Measurements from ENCODE around the gene ATG2A. TPM values are rescaled to one million over a fixed set of nuclear protein-coding genes. Genes with fewer than 3 reads are reported as not detected.

The ATG2A gene
- total RNA-seq, 1 experiment from 2014 or later, result 22.5 TPM

DNA sequence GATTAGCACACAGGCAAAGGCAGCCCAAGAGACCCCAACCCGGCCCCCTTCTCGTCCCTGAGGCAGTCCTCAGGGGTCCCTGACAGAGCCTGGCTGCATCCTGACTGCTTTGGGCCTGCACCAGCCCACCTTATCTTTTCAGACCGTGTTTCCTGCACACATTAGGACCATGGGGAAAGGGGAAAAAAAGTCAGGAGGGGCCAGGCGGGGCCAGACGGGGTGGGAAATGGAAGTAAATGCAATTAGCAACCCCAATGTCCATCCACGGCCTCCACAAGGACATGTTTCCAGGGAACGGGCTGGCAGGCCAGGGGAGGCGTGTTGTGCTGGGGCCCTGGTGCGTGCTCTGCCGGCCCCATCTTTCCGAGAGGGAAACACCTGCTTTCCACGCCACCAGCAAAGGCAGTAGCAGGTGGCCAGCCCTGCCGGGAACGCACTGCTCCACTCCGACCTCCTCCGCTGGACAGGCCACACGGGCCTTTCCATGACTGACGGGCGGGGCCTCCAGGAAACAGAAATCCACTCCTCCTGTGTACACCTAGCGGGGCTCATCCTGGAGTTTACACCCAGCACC is 46.0 kb downstream of the ATG2A start:
- Histone ChIP-seq H3K27ac (peak overlapping the region; percentile 47), H3K4me3 (no peak overlapping the region), H3K9me3 (replicated peaks) (no peaks in the 10 kb centered on the region), H3K36me3 (peaks cover 84% of the 10 kb centered on the region), H3K27me3 (replicated peaks) (no peaks in the 10 kb centered on the region), H3K4me1 (replicated peaks) (peaks cover 53% of the 10 kb centered on the region)
- no peak for DNase-seq (ENCODE audit: low read depth in 1 of 2, low spot score in 2 of 2)

DNA sequence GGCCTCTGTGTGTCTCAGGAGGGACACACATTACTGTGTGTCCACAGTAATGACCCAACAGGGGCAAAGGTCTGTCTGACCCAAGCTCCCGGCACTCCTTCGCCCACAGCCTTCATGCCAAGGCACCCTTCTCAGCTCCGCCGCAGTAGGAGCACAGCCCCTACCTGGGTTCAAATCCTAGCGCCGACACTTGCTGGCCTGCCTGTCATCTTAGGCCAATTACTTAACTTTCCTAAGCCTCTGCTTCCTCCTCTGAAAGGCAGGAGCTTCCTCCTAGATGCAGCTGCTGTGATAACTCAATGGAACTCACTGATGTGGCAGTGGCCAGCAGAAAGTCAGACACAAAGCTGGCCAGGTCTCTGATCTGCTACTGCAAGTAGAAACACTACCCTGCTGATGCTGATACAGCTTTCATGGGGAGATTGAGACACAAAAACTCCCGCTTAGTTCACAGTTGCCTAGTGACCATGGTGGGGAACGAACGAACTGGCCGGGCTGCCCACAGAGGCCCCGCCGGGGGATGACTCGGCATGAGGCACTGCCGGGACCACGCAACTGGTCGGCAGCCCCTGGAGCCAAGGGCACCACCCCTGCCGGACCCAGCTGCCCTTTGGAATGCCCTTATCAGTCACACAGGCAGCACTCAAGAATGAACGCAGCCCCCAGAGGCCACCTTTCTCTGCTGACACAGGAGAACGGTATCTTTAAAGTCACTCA is 46.7 kb downstream of the ATG2A start:
- no peaks in the 10 kb centered on the region for H3K9me3 ChIP-seq (replicated peaks)
- peak; percentile 46 to 79 for DNase-seq (ENCODE audit: low read depth in 1 of 2, low spot score in 2 of 2)
- no peaks in the 10 kb centered on the region for H3K27me3 ChIP-seq (replicated peaks)
- peaks cover 53% of the 10 kb centered on the region for H3K4me1 ChIP-seq (replicated peaks)
- peaks cover 84% of the 10 kb centered on the region for H3K36me3 ChIP-seq
- no peak overlapping the region for H3K4me3 ChIP-seq
- H3K27ac ChIP-seq, result peak overlapping the region; percentile 47

- Histone ChIP-seq H3K27me3 (replicated peaks) (no peaks in the 10 kb centered on the region), H3K4me1 (replicated peaks) (peaks cover 60% of the 10 kb centered on the region), H3K27ac (peak overlapping the region; percentile 47), H3K36me3 (peaks cover 82% of the 10 kb centered on the region), H3K9me3 (replicated peaks) (no peaks in the 10 kb centered on the region), H3K4me3 (no peak overlapping the region)
- DNase-seq (ENCODE audit: low read depth in 1 of 2, low spot score in 2 of 2), result no peak
These were observed 47.3 kb downstream of the ATG2A start for GRCh38 chr11:64869571-64870175.

DNA sequence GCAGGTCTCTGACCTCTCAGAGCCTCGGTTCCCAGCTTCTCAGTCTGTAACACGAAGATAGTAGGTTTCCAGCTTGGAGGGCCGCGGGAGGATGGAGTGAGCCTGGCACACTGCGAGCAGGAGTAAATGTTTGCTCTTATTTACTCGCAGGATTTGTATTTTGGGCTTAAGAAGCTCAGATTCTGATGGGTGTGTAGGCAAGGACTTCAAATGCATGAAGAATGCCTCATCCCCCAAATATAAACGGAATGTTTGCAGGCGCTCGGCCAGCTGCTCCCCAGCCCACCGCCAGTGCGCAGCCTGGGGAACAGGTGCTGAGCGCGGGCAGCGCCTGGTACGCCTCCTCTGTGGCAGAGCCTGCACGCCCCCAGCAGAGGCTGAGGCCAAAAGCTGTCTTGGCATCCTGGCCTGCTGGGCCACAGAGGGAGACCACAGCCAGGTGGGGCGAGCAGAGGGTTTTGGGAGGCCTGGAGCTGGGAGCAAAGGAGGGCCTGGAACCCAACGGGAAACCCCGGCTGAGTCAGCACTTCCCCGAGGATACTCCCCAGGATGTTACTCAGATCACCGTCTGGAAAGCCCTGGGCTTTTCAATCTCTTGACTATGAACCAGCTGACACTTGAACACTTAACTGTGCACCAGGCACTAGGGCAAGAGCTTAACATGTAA is 48.0 kb downstream of the ATG2A start:
- Histone ChIP-seq H3K4me1 (replicated peaks) (peaks cover 66% of the 10 kb centered on the region), H3K27ac (peak overlapping the region; percentile 47), H3K36me3 (peaks cover 77% of the 10 kb centered on the region), H3K4me3 (no peak overlapping the region), H3K9me3 (replicated peaks) (no peaks in the 10 kb centered on the region), H3K27me3 (replicated peaks) (no peaks in the 10 kb centered on the region)
- DNase-seq (ENCODE audit: low read depth in 1 of 2, low spot score in 2 of 2), result peak; percentile 91 to 95

DNA sequence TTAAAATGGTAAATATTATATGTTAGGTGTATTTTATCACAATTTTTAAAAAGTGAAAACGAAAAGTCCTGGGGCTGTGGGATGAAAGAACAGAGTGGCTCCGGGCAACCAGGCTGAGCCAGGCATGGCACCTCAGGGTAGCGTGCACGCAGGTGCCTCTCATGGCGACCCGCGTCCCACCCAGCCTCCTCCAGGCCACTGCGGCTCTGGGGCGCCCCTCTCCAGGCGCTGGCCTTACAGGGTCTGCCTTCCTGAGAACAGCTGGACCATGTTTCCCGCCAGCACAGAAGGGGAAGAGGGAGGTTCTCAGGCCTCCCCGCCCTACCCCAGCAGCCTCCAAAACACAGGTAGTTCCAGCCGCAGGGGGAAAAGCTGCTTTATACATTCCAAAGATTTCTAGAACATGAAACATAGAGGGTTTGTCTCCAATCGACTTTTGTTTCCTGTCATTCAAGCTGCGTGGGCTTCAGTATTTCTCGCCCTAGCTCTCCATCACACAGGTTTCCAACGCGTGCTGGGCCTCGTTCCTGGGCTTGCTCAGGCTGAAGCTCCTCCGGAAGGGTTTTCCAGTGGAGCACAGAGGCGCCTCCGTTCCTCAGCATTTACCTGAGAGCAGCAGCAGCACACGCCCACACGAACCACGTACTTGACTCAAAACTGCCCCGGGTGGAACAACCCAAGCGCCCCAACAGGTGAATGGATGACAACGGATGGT is 49.1 kb downstream of the ATG2A start:
- H3K9me3 ChIP-seq (replicated peaks), result no peaks in the 10 kb centered on the region

GRCh38 chr11:64866173-64866491 is 50.9 kb downstream of the ATG2A start:
- H3K4me3 ChIP-seq, result no peak overlapping the region
- H3K27me3 ChIP-seq (replicated peaks), result no peaks in the 10 kb centered on the region
- DNase-seq (ENCODE audit: low read depth in 1 of 2, low spot score in 2 of 2), result no peak
- H3K36me3 ChIP-seq, result peaks cover 63% of the 10 kb centered on the region
- H3K27ac ChIP-seq, result peak overlapping the region; percentile 53; the same call in 1 of the 2 replicates
- H3K4me1 ChIP-seq (replicated peaks), result peaks cover 80% of the 10 kb centered on the region
- no peaks in the 10 kb centered on the region for H3K9me3 ChIP-seq (replicated peaks)

More for the DNA sequence above, 49.1 kb downstream of the ATG2A start:
- H3K4me3 ChIP-seq, result no peak overlapping the region
- H3K27ac ChIP-seq, result peak overlapping the region; percentile 47
- peaks cover 78% of the 10 kb centered on the region for H3K4me1 ChIP-seq (replicated peaks)
- DNase-seq (ENCODE audit: low read depth in 1 of 2, low spot score in 2 of 2), result no peak
- H3K27me3 ChIP-seq (replicated peaks), result no peaks in the 10 kb centered on the region
- peaks cover 74% of the 10 kb centered on the region for H3K36me3 ChIP-seq

GRCh38 chr11:64865286-64866172 is 51.5 kb downstream of the ATG2A start:
- H3K9me3 ChIP-seq (replicated peaks), result no peaks in the 10 kb centered on the region
- no peaks in the 10 kb centered on the region for H3K27me3 ChIP-seq (replicated peaks)
- H3K36me3 ChIP-seq, result peaks cover 57% of the 10 kb centered on the region
- peaks cover 74% of the 10 kb centered on the region for H3K4me1 ChIP-seq (replicated peaks)
- peak in 1 of 2 experiments; percentile 44 for DNase-seq (ENCODE audit: low read depth in 1 of 2, low spot score in 2 of 2)
- H3K4me3 ChIP-seq, result no peak overlapping the region
- H3K27ac ChIP-seq, result peak overlapping the region; percentile 53

- peaks cover 55% of the 10 kb centered on the region for H3K36me3 ChIP-seq
- no peaks in the 10 kb centered on the region for H3K27me3 ChIP-seq (replicated peaks)
- peak overlapping the region; percentile 53 for H3K27ac ChIP-seq
- H3K4me3 ChIP-seq, result no peak overlapping the region
- H3K9me3 ChIP-seq (replicated peaks), result no peaks in the 10 kb centered on the region
- peaks cover 66% of the 10 kb centered on the region for H3K4me1 ChIP-seq (replicated peaks)
- DNase-seq (ENCODE audit: low read depth in 1 of 2, low spot score in 2 of 2), result peak; percentile 90 to 96
These were observed 52.3 kb downstream of the ATG2A start for GRCh38 chr11:64864473-64865285.

DNA sequence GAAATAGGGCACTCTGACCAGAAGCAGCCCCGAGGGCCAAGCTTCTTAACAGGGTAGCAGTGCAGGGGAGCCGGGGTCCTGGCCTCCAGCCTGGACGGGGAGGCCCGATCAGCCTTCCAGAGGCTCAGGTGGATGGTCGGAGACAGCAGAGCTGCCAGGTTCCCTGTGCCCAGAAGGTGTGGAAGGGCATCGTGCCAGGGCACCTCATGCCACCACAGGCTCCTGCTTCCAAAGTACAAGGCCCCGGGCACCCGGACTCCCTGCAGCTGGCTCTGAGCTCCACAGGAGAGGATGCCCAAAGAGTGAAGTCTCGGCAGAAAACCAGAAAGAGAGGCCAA is 52.9 kb downstream of the ATG2A start:
- Histone ChIP-seq H3K4me1 (replicated peaks) (peaks cover 60% of the 10 kb centered on the region), H3K36me3 (peaks cover 58% of the 10 kb centered on the region), H3K9me3 (replicated peaks) (no peaks in the 10 kb centered on the region), H3K4me3 (no peak overlapping the region), H3K27ac (peak overlapping the region; percentile 53), H3K27me3 (replicated peaks) (no peaks in the 10 kb centered on the region)
- DNase-seq (ENCODE audit: low read depth in 1 of 2, low spot score in 2 of 2), result no peak

DNA sequence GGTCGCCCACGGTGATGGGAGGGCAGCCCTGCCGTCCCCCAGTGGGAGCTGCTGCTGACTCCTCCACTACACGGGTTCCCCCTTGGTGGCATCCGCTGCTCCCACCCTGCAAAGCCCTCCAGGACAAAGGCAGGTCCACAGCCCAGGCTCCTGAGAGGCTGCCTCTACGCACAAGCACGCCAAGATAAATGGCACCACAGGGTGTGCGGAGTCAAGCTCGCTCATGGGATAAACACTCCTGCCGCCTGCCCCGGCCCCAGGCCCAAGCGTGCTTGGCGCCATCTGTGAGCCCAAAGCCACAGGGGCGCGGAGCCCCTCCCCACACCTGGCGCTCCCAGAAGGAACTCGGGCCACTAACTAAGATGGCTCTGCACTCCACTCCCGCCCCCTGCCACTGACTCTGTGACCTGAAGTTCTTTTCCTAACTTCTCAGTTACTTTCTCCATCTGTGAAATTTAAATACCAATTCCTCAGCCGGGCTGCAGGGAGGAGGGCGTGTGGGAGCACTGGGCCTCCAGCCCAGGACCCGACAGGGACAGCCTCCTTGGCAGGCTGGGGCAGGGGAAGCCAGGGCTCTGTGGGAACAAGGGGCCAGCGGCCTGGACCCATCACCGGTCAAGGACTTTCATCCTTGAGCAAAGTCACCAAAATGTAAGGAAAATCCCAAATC is 53.5 kb downstream of the ATG2A start:
- no peak for DNase-seq (ENCODE audit: low read depth in 1 of 2, low spot score in 2 of 2)
- no peaks in the 10 kb centered on the region for H3K9me3 ChIP-seq (replicated peaks)
- no peak overlapping the region for H3K4me3 ChIP-seq
- peaks cover 59% of the 10 kb centered on the region for H3K4me1 ChIP-seq (replicated peaks)
- no peaks in the 10 kb centered on the region for H3K27me3 ChIP-seq (replicated peaks)
- peak overlapping the region; percentile 53 for H3K27ac ChIP-seq
- peaks cover 62% of the 10 kb centered on the region for H3K36me3 ChIP-seq

DNA sequence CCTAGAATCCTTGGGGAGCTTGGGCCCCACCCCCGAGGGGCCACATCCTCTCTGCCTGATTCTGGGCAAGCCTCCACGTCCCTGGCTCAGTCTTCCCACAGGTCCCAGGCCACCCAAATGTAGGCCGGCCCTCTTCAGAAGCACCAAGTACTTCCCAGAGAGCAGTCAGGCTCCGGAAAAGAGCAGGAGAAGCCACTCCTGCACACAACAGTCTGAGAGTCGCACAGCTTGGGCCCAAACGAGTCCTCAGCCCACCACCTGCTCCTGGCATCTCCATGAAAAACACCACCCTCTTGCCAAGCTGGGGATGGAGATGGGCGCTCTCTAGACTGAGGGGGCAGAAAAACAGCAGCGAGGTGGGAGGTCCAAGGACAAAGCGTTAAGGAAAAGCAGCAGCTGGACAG is 54.0 kb downstream of the ATG2A start:
- peak overlapping the region; percentile 35 for H3K27ac ChIP-seq
- H3K4me3 ChIP-seq, result no peak overlapping the region
- peak in 1 of 2 experiments; percentile 64 for DNase-seq (ENCODE audit: low read depth in 1 of 2, low spot score in 2 of 2)
- peaks cover 58% of the 10 kb centered on the region for H3K4me1 ChIP-seq (replicated peaks)
- no peaks in the 10 kb centered on the region for H3K27me3 ChIP-seq (replicated peaks)
- peaks cover 60% of the 10 kb centered on the region for H3K36me3 ChIP-seq
- no peaks in the 10 kb centered on the region for H3K9me3 ChIP-seq (replicated peaks)

Measured in SJSA1 (cell line).